Glomerular visceral epithelial cell (primary cell): Measurements from ENCODE around the gene RAVER1.
"Not testable (repeated sequence)": the region's sequence is repeated elsewhere in the genome, so short reads cannot be mapped to it uniquely, and the experiment has no call there.

Experiments used
- DNase-seq: peaks from one replicate; pipeline ENCODE4 v3.0.0-alpha.2; 2016; ENCODE audit errors: extremely low spot score

The RAVER1 gene, protein sequence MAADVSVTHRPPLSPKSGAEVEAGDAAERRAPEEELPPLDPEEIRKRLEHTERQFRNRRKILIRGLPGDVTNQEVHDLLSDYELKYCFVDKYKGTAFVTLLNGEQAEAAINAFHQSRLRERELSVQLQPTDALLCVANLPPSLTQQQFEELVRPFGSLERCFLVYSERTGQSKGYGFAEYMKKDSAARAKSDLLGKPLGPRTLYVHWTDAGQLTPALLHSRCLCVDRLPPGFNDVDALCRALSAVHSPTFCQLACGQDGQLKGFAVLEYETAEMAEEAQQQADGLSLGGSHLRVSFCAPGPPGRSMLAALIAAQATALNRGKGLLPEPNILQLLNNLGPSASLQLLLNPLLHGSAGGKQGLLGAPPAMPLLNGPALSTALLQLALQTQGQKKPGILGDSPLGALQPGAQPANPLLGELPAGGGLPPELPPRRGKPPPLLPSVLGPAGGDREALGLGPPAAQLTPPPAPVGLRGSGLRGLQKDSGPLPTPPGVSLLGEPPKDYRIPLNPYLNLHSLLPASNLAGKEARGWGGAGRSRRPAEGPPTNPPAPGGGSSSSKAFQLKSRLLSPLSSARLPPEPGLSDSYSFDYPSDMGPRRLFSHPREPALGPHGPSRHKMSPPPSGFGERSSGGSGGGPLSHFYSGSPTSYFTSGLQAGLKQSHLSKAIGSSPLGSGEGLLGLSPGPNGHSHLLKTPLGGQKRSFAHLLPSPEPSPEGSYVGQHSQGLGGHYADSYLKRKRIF

DNA sequence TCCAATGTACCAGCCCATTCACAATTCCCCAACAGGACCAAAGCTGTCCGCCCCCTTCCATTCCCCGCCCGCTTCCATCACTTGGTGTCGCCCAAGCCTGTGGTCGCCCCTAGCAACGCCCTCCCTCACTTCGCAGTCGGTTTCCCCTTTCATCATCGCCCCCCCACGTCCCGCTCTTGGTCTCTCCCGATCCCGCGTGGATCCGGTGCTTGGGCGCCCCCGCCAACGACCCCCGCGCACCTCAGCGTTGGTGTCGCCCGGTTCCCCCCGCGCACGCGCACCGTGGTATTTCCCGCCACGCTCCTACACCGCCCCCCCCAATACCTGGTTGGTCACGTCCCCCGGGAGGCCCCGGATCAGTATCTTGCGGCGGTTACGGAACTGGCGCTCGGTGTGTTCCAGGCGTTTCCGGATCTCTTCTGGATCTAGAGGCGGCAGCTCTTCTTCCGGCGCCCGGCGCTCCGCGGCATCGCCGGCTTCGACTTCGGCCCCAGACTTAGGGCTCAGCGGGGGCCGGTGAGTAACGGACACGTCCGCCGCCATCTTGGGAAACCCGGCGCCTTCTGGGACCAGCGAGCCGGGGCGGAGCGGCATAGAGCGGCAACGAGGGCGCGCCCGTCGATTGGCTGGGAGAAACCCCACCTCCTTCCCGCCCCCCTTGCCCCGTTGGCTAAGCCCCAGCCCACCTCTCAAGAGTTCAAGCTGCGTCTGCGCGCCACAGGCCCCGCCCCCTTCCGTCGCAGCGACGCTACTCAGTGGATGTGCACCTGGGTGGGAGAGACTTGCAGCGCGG is at the start of gene RAVER1:
TSS of gene RAVER1 (minus strand) at position 565 of the 793 bp plus-strand sequence. CDS start at position 543, 22 bp downstream.
- DNase-seq = peak; percentile 98

- not testable (repeated sequence) for DNase-seq
These were observed 49.8 kb upstream of the RAVER1 start for GRCh38 chr19:10383223-10383499.

DNA sequence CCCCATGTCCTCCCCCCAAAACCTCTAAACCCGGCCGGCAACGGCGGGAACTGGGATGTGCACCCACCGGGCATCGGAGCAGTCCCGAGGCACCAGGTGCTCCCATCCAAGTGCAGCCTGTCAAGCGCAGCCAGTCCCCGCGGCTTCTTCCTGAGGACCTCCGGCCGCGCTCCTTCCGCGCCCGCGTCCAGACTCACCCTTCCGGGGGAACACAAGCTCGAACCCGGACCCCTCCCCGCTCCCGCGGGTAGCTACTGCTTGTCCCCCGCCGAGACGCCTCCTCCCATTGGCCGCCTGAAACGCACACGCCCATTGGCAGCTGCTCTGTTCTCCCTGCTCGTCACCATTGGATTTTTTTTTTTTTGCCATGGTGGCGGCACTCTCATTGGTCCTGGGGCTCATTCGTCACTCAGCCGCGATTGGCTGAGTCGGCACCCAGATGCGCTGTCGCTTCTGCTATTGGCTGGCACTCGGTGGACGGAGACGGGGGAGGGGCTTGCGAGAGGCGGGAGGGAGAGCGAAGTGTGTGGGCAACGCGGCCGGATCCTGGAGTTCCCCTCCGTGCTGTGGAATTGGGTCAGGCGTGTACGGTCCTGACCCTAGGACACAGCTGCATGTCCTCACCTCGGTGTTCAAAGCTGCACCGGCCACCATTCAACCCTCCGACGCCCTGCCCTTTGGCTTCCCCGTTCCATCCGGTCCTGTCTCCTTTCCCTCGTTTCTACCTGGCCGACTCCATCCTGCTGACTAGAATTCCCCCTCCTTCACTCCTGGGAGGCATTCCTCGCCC is 47.2 kb upstream of the RAVER1 start, which contains the start of gene TYK2:
TSS of gene TYK2 (minus strand) at position 260 of the 790 bp plus-strand sequence. CDS start 2,166 bp downstream, outside the sequence.
- peak; percentile 99 for DNase-seq

DNA sequence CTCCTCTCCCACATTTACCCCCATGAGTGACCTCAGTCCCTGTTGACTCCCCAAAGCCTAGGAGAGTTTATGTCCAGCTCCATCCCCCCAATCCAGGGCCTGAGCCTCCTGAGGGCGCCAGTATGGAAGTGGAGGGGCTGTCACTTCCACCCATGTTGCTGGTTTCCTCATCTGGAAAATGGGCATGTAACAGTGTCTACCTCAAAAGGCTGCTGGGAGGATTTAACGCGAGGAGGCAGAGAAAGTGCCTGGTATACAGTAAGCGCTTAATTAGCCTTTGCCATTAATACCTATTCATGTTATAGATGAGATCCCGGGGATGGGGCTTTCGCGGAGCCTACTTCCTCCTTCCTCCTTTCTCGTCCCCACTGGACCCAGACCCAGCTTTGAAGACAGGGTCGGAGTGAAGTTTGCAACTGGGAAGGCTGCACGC is 46.6 kb upstream of the RAVER1 start:
- DNase-seq = no peak

- DNase-seq = no peak
These were observed 44.8 kb upstream of the RAVER1 start for GRCh38 chr19:10378124-10378523.

DNA sequence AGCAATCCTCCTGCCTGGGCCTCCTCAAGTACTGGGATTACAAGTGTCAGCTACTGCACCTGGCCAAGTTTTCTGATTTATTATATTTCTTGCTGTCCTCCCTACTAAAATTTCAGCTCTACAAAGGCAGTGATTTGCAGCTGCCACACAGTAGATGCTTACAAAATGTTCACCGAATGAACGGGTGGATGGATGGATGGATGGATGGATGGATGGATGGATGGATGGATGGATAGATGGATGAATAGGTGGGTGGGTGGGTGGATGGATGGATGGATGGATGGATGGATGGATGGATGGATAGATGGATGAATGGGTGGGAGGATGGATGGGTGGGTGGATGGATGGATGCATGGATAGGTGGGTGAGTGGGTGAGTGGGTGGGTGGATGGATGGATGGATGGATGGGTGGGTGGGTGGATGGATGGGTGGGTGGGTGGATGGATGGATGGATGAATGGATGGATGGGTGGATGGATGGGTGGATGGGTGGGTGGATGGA is 43.9 kb upstream of the RAVER1 start:
- not testable (repeated sequence) for DNase-seq

GRCh38 chr19:10374931-10375330 is 41.6 kb upstream of the RAVER1 start:
- DNase-seq = no peak

GRCh38 chr19:10372690-10373089 is 39.4 kb upstream of the RAVER1 start:
- no peak for DNase-seq

- DNase-seq = no peak
These were observed 34.9 kb upstream of the RAVER1 start for GRCh38 chr19:10368101-10368803.

GRCh38 chr19:10366950-10367512 is 33.7 kb upstream of the RAVER1 start:
- DNase-seq = not testable (repeated sequence)

DNA sequence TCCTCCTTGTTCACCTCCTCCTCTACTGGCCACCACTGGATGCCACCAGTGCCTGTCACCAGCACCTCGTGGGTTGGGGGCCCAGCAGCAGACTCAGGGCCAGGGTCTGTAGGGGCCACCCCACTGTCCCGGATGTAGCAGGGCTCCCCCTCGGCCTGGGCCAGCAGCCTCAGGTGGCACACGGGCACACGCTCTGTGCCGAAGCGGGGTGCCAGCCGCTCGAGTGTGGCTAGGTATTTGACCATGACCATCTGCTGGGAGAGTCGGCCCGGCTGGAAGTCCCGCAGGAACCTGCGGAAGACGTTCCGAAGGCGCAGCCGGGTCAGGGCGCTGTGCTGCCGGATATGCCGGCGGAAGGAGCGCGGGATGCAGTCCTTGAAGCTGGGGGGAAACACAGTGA is 32.2 kb upstream of the RAVER1 start:
- no peak for DNase-seq

GRCh38 chr19:10364644-10365043 is 31.3 kb upstream of the RAVER1 start:
- DNase-seq = no peak

DNA sequence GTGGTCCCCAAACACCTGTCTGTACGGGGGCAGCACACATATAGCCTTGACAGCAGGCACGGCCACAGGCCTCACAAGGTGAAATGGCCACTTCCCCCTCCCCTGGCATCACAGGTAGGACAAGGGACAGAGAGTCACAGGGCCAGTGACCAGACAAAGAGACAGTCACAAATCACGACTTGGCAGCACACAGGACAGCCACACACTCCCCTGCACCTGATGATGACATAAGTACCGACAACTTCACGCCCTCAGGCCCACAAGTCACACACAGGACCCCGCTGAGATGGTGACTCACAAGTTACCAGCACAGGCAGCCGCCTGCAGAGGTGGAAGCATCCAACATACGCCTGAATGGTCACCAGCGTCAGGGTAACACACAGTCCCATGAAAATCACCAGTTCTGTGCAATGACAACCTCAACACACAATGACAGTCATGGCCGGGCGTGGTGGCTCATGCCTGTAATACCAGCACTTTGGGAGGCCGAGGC is 30.5 kb upstream of the RAVER1 start:
- peak; percentile 77 for DNase-seq

DNA sequence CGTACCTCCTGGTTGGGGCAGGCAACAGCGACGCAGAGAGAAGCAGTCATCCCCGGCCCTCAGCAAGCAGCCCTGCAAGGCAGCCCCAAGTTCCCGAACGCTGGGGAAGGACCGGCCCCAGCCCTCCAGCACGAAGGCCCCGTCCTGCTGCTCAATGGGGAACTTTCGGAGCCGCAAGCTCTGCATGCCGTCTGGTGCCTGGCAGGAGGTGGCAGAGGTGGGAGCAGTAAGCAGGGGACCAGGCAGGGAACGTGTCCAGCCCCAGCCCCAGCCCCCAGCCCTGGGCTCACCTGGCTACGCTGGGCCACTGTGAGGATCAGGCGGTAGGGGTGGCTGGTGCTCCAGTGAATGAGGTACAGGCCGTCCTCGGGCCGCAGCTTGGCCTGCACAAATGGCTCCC is 28.9 kb upstream of the RAVER1 start:
- DNase-seq = no peak

DNA sequence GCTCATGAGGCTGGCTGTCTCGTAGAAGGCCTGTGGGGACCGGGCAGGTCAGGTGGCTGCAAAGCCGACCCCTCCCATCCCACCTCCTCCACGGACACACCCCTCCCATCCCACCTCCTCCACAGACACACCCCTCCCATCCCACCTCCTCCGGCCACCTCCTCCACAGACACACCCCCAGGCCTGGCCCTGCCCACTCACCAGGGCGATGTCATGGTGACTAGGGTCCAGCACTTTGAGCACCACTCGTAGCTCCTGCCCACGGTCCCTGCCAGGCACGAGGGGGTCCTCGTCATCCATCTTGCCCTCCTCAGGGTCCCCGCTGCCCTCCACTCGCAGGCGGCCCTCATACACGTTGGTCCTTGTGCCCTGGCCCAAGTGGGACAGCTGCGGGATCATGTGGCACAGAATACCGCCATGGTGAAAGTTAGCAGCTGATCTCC is 28.3 kb upstream of the RAVER1 start:
- DNase-seq = no peak

GRCh38 chr19:10356431-10356830 is 23.1 kb upstream of the RAVER1 start:
- no peak for DNase-seq

DNA sequence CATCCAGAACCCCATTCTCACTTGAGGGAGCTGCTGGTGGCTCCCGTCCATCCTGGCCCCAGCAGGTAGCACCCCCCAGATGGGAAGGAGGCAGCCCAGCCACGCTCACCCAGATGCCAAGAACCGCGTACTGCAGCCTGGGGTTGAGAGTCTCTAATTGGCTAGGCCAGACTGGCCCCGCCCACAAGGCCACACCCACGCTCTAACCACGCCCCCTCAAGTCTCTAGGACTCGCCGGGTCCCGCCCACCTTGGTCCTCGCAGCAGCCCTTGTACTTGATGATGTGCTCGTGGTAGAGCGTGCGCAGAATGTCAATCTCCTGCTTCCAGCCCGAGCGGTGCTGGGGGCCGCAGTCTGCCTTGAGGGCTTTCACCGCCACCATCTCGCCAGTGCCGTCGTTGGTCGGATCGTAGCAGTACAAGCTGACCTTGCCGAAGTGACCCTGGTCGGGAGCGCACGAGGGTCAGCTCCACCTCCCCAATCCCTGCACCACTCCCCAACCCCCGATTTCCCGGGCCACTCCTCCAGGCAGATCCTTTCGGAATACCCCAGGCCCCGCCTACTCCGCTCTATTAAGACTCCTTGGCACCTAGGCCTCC is 20.6 kb upstream of the RAVER1 start:
- peak; percentile 19 for DNase-seq

DNA sequence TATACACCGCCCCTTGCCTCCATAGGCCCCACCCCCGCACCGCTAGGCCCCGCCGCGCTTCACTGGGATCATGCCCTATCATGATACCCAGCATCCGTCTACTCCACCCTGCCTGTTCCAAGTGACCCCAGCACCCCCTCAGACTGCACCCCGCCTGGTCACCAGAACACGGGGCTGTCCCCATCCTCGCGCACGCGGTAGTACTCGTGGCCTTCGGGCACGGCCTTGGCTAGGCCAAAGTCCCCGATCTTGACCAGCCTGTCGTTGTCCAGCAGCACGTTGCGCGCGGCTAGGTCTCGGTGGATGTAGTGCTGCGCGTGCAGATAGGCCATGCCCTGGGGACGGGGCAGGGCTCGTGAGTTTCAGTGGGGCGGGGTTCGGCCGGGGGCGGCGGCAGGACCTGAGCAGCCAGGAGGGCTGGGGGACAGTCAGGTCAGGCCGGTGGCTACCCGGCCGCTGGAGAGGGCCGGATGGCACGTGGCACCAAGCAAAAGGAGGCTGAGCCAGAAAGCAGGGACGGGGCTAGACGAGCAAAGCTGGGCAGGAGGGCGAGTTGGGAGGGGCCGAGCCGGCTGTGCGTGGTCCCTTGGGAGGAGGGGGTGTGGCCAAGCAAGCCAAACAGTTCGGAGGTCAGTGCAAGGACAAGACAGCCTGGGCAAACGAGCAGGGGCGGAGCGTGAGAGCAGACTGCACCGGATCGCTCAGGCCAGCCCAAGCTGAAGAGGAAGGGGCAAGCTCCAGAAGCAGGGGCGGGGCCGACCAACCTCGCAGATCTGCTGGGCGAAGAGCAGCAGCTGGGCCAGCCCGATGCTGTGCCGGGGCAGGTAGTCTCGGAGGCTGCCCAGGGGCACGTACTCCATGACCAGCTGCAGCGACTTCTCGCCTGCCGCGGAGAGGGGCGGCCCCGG is 19.7 kb upstream of the RAVER1 start:
- no peak for DNase-seq

- no peak for DNase-seq
These were observed 13.2 kb upstream of the RAVER1 start for GRCh38 chr19:10346509-10346908.
